GM12872 (cell line): ENCODE measurements around the gene LY9.

ENCODE experiments used
- TF ChIP-seq, protein P1 (sequence below): IDR thresholded peaks from 3 replicates; pipeline ENCODE4 v1.5.1; 2011; ENCODE audit warnings: low read depth, mild to moderate bottlenecking, low read length, moderate library complexity; ENCODE audit not compliant: insufficient read depth

The LY9 gene

DNA sequence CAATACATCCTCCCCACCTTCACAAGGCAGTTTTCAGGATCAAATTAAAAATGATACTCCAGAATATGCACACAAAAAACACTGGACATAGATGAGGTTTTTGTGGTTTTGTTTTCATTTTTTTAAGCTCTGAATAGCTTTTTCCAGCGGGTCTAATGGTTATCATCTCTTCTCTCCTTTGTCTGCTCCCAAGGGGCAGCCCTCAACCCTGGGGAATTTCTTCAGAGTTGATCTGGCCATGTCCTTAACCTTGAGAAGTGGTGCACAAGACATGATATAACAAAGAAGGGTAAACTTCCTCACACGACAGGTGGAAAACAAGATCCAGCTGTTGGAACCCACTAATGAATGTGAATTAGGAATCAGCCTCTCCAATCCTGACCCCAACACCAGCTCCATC is 68.2 kb downstream of the LY9 start:
- TF ChIP-seq, protein P1, sequence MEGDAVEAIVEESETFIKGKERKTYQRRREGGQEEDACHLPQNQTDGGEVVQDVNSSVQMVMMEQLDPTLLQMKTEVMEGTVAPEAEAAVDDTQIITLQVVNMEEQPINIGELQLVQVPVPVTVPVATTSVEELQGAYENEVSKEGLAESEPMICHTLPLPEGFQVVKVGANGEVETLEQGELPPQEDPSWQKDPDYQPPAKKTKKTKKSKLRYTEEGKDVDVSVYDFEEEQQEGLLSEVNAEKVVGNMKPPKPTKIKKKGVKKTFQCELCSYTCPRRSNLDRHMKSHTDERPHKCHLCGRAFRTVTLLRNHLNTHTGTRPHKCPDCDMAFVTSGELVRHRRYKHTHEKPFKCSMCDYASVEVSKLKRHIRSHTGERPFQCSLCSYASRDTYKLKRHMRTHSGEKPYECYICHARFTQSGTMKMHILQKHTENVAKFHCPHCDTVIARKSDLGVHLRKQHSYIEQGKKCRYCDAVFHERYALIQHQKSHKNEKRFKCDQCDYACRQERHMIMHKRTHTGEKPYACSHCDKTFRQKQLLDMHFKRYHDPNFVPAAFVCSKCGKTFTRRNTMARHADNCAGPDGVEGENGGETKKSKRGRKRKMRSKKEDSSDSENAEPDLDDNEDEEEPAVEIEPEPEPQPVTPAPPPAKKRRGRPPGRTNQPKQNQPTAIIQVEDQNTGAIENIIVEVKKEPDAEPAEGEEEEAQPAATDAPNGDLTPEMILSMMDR = no peak

DNA sequence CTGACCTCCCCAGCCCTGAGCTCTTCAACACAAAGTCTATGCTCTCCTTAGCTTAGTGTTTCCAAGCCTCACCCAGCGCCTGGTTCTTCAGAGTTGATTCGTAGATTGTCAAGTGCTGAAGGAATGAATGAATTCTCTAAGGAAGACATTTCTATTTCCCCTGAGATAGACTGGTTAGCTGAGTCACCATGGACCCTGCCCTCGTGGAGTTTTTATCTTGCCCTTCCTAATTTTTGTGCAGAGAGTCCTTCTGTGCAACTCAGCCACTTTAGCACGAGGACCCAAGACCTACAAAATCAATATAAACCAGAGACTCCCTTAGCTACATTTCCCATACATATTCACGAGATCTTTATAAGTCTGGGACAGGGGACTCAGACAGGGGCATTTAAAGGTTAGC is 69.4 kb downstream of the LY9 start:
- TF ChIP-seq, protein P1 = no peak

DNA sequence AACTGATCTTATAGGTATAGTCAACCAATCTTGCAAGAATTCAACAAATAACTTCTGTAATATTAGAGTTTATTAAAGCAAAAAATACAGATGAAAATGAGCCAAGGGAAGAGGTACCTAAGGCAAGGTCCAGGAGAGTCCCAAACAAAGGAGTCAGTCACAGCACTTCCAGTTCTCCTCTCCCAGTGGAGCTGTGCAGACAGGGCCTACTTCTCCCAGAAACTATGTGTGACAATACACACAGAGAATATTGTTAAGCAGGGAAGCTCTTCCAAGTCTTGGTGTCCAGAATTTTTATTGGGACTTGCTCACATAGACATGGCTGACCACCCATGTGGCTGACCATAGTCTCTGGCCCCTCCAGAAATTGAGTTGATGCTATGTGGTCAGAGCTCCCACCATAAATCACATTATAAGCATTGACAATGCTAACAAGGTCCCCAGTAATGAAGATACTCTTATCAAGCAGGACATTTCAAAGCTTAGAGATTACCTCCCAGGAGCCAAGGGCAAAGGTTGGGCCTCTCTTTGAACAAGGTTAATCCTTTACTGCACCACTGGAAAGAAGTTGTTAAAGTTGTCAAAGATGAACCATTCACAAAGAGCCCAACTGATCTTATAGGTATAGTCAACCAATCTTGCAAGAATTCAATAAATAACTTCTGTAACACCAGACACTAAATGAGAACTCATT is 70.2 kb downstream of the LY9 start:
- TF ChIP-seq, protein P1 = no peak

DNA sequence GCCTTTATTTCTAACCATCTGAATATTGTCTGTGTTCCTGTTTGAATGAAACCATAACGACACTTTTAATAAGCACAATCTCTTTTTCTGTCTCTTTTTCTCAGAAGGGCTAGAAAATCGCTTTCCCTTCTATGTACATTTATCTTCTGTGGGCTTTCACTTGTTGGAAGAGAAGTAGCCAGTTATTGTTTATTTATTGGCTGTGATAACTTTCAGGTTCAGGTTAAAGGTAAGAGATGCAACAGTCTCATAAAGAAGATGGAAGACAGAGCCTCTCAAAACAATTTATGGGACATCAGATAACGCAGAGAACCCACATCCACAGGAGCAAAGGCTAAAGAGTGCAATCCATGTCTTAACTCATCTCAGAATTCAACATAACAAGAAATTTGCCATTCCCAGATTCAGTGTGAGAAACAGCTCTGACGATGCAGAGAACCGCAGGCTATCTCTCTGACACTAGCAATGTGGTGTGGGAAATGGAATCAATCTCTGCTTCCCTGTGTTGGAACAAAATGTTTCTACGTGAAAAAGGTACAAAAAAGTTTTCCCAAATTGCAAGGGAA is 70.8 kb downstream of the LY9 start:
- TF ChIP-seq, protein P1 = no peak

DNA sequence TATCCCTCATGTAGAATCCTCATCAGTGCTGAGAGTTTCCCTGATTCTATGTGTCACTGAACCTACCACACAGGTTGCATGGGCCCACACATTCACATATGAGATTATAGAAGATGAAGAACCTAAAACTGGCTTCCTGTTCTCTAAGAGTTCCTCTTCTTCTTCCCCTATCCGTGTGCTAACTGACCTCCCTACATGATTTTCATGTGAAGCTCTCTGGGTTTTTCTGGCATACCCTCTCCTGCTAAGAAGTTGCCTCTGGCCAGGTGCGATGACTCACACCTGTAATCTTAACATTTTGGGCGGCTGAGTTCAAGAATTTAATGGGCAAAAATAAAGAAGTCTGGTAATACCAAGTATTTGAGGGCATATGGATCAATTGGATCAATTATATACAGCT is 72.2 kb downstream of the LY9 start:
- TF ChIP-seq, protein P1 = no peak

DNA sequence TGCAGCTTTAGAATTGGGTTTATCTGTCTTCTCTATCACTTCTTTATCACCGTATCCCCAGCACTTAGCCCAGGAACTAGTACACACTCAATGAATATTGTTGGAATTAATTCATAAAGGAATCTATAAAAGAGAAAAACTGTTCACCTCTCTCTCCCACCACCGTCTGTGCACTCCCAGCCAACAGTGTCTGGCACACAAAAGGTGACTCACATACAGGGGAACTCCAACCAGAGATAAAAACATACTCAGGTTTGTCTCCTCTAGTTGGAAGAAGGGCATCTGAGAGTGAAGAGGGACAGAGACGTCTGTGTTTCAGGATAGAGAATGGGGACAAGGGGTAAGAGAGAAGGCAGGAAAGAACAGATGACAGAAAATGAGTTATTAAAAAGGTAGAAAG is 79.0 kb downstream of the LY9 start:
- TF ChIP-seq, protein P1 = no peak

DNA sequence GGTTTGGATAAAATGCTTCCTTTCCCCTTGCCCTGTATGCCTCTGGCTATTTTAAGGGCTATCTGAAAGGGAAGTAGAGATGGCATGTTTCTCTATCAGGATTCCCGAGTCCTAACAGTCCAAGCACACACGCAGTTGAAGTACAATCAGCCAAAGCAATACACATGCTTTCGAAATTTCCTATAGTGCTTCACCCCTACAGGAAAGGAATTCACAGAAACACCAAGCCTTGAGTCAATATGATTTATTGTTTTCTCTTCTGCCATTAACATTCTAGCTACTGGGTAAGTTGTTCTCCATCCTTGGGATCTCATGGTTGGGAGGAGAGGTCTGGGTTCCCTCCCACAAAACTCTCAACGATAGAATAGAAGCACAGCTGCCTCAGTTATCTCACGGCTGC is 80.3 kb downstream of the LY9 start:
- TF ChIP-seq, protein P1 = no peak
